VCaP (cell line): ENCODE results near the gene HSPA9.

Experiments
- H3K27ac ChIP-seq: fragments of 450-650 bp; 2 replicates; pipeline ENCODE4 v1.5.1; 2017
- TF ChIP-seq, protein P1 (sequence below): fragments of 450-650 bp; conservative IDR thresholded peaks from 2 replicates; pipeline ENCODE4 v1.5.1; 2017; ENCODE audit warnings: mild to moderate bottlenecking, moderate library complexity

Gene HSPA9

DNA sequence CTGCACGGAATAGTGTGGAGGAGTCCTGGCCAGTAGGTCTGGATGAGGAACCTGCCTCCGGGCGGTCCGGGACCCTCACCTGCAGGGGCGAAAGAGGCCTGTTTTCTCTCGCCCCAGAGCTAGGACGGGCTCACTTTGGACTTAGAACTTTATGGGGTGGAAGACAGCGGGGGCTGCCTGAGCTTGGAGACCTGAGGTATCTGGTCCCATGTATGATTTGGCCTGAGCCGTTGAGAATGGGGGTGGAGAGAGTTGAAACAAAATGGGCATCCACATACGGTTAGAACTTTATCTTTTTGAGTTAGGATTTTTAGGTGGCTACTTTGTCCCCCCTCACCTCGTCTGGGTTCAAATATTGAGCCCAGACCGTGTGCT, 31.5 kb downstream of the HSPA9 start:
- H3K27ac ChIP-seq, result peak overlapping the region; percentile 97
- TF ChIP-seq, protein P1, sequence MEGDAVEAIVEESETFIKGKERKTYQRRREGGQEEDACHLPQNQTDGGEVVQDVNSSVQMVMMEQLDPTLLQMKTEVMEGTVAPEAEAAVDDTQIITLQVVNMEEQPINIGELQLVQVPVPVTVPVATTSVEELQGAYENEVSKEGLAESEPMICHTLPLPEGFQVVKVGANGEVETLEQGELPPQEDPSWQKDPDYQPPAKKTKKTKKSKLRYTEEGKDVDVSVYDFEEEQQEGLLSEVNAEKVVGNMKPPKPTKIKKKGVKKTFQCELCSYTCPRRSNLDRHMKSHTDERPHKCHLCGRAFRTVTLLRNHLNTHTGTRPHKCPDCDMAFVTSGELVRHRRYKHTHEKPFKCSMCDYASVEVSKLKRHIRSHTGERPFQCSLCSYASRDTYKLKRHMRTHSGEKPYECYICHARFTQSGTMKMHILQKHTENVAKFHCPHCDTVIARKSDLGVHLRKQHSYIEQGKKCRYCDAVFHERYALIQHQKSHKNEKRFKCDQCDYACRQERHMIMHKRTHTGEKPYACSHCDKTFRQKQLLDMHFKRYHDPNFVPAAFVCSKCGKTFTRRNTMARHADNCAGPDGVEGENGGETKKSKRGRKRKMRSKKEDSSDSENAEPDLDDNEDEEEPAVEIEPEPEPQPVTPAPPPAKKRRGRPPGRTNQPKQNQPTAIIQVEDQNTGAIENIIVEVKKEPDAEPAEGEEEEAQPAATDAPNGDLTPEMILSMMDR, result no peak

DNA sequence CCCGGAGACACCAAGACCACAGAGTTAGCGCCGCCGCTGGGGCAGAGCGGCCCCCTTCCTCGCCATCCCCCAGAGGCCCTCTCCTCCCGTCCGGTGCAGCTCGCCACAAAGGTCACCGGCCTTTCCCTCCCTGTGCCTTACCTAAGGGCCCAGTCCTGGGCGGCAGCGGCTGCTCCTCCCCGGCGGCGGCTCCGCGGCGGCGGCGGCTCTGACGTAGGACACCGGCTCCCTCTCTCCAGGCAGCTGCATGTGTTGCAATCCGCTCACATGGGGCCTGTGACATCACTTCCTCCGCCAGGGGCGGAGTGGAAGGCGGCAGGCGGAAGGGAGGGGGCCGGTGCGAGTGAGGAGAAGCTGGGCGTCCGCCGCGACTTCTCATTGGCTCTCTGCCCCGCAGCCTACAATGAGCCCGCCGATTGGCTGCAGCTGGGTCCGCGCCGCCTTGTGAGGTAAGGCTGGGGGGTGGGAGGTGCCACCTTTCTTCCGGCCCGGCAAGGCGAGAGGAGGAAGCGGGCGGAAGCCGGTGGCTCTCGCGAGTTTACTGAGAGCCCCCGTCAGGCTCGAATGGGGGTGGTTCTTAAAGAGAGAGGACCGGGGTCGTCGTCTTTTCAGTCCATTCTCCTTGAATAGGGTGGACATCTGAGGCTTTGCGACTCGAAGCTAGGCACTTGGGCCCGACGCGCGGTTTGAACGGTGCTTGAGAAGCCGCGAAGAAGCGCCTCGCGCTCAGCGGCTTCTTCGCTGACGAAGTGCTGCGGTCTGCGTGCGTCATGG, 32.1 kb downstream of the HSPA9 start, which contains the start of gene ETF1:
Gene ETF1, minus strand, starts transcription at position 281 of the 774 bp plus-strand sequence. CDS start 318 bp downstream, outside the sequence.
- TF ChIP-seq, protein P1, result no peak
- peak within 1 kb of the TSS; percentile 97 for H3K27ac ChIP-seq

DNA sequence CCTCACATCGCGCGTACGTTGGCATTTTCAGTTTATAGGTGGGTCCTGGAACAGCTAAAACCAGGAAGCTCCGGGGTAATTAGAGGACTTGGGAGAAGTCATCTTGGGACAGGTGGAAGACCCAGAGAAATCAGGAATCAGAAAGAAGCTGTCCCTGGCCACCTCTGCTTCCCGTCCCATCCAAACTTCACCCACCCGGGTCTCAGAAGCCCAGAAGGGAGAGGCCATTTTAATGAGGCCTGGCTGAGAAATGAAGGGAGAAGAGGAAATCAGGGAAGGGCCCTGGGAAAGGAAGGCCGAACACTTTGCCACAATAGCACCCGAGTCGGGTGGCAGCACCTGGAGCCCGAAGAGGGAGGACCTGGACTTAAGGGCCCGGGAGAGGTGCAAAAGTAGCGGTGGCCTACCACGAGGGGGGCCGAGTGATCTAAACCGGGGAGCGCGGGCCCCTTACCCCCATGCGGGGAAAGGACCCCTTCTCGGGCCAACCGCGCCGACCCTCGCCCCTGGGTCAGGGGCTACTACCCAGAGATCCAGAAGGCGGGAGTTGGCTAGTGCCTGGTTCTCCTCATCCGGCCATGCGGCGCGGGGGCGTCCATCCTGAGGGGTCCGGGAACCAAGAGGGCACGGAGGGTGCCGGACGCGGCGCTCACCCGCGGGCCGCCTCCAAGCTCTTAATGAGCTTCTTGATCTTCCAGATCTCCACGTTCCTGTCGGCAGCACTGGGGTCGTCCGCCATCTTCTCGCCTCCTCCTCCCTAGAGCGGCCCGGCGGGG, 32.8 kb downstream of the HSPA9 start:
- H3K27ac ChIP-seq, result peak overlapping the region; percentile 97
- TF ChIP-seq, protein P1, result no peak

DNA sequence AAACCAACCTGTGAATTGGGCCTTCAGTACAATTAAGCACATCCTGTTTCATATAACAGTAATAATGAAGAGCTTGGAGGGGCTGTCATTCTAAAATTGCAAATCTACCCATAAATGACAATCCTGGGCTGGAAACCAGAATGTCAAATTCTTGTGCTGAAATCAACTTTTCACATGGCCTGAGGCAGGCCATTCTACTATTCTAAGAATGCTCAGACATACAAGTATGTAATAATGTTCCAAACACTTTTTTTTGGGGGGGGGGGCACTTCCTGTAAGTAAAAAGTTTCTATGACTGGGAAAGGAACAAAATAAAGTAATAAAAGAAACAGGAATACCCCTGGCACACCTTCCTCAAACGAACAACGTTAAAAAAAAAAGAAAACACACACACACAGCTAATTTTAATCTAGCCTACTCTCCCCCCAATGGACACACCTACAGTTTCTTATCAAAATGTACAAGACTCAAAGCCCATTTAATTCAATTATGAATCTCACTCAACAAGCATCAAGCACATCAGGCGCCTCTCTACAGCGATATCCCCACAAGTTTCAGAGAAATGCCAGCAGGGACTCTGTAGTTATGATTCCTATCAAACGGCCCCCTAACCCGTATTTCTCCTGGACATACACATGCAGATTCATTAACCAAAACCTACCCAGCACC, 33.6 kb downstream of the HSPA9 start:
- TF ChIP-seq, protein P1, result no peak

DNA sequence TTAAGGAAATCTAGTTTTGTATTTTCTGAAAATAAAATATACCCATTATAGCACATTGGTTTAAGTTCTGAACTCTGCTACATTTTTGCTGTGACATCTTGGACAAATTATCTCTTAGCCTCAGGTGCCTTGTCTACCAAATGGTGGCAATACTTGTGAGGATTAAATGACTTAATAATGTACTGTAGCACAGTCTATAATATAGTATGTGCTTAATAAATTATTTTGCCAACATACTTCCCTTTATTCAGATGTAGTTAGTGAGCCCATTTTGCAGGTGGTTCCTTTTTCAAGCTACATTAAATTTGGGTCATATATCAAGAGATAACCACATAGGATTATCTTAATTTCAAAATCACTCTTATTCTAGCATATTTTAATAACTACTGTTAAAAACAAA, 35.4 kb downstream of the HSPA9 start:
- TF ChIP-seq, protein P1, result no peak
- H3K27ac ChIP-seq, result no peak overlapping the region

More for the DNA sequence above, 33.6 kb downstream of the HSPA9 start:
- H3K27ac ChIP-seq, result peak overlapping the region; percentile 97

DNA sequence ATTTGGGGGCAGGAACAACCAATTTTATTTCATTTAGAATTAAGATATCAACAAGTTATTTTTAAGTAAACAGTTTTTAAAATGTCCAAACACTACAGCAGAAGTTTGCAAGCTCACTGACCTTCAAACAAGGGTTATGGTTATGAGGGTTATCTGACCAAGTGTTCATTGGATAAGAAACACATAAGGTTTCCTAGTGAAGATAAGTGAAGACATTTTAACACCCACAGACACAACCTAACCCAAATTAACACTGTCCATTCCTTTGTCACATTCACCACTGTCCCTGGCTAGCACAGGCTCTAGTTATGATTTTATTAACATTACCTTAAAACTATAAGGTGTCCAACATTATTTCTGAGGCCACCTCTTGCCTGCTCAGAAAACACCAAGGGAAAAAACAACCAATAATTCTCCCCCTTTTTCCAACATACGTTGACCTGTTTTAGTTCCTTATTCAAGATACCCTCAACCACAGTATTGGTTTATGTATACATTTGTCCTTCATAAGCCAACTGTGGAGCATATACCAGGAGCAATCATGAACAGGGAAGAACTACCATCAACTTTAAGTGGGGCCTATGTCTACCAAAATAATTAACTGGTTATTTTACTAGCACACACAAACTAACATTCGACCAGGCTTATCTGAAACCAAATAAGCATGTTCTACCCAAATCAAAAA, 36.1 kb downstream of the HSPA9 start:
- no peak overlapping the region for H3K27ac ChIP-seq
- TF ChIP-seq, protein P1, result no peak
